Neural crest cell (in vitro differentiated cells): ENCODE results near the gene ERBB2. TPM values are rescaled to one million over a fixed set of nuclear protein-coding genes. Genes with fewer than 3 reads are reported as not detected.

ENCODE experiments used
- DNase-seq: peaks from one replicate; pipeline ENCODE4 v3.0.0; 2021; ENCODE audit warnings: low read depth, mixed read lengths, low spot score
- H3K27ac Mint-ChIP-seq: one replicate; pipeline ENCODE4 v1.8.0; 2021; ENCODE audit warnings: mild to moderate bottlenecking, mixed read lengths; ENCODE audit not compliant: unreplicated experiment
- H3K27me3 Mint-ChIP-seq: 2 replicates; pipeline ENCODE4 v1.8.0; 2021; ENCODE audit warnings: low read depth, mild to moderate bottlenecking, mixed read lengths
- H3K36me3 Mint-ChIP-seq: 2 replicates; pipeline ENCODE4 v1.8.0; 2021; ENCODE audit warnings: low read depth, mild to moderate bottlenecking, mixed read lengths
- H3K4me1 Mint-ChIP-seq: 2 replicates; pipeline ENCODE4 v1.8.0; 2021; ENCODE audit warnings: mixed read lengths
- H3K4me3 Mint-ChIP-seq: one replicate; pipeline ENCODE4 v1.8.0; 2021; ENCODE audit warnings: mild to moderate bottlenecking, mixed read lengths
- H3K9me3 Mint-ChIP-seq: 2 replicates; pipeline ENCODE4 v1.8.0; 2021; ENCODE audit warnings: mixed read lengths
- CTCF ChIP-seq: fragments of 200-600 bp; sonication (generic); conservative IDR thresholded peaks from 2 replicates; pipeline ENCODE4 v1.5.0; 2021; ENCODE audit warnings: antibody characterized with exemption, mild to moderate bottlenecking
- total RNA-seq: library from RNA; stranded (reverse); gene quantifications from 2 replicates; pipeline ENCODE4 v1.2.1, GENCODE V29; 2021

Gene ERBB2
- total RNA-seq, 1 donor from 2014 or later = 78.4 TPM

GRCh38 chr17:39653662-39654331 lies 46.1 kb upstream of the ERBB2 start:
- Mint-ChIP-seq H3K9me3 (no peaks in the 10 kb centered on the region), H3K4me1 (peaks cover 48% of the 10 kb centered on the region), H3K27ac (peak overlapping the region; percentile 87), H3K4me3 (peak overlapping the region; percentile 64), H3K36me3 (peaks cover 3% of the 10 kb centered on the region), H3K27me3 (no peaks in the 10 kb centered on the region)
- TF ChIP-seq CTCF = peak; percentile 78
- DNase-seq = peak; percentile 72

GRCh38 chr17:39655105-39655504 lies 44.8 kb upstream of the ERBB2 start:
- no peaks in the 10 kb centered on the region for H3K9me3 Mint-ChIP-seq
- no peak overlapping the region for H3K27ac Mint-ChIP-seq
- peaks cover under 1% of the 10 kb centered on the region for H3K36me3 Mint-ChIP-seq
- peaks cover 46% of the 10 kb centered on the region for H3K4me1 Mint-ChIP-seq
- DNase-seq = no peak
- no peak overlapping the region for H3K4me3 Mint-ChIP-seq
- H3K27me3 Mint-ChIP-seq = no peaks in the 10 kb centered on the region
- no peak for TF ChIP-seq CTCF

- no peak for TF ChIP-seq CTCF
- Mint-ChIP-seq H3K4me1 (peaks cover 19% of the 10 kb centered on the region), H3K4me3 (no peak overlapping the region), H3K36me3 (no peaks in the 10 kb centered on the region), H3K27ac (no peak overlapping the region), H3K27me3 (no peaks in the 10 kb centered on the region), H3K9me3 (no peaks in the 10 kb centered on the region)
- no peak for DNase-seq
These were observed 41.5 kb upstream of the ERBB2 start for GRCh38 chr17:39658346-39658745.

- H3K4me3 Mint-ChIP-seq = no peak overlapping the region
- no peak overlapping the region for H3K27ac Mint-ChIP-seq
- no peaks in the 10 kb centered on the region for H3K27me3 Mint-ChIP-seq
These were observed 41.1 kb upstream of the ERBB2 start for GRCh38 chr17:39658760-39659159.

GRCh38 chr17:39659279-39660010 lies 40.4 kb upstream of the ERBB2 start:
- peak overlapping the region; percentile 27 for H3K27ac Mint-ChIP-seq
- H3K4me1 Mint-ChIP-seq = peaks cover 14% of the 10 kb centered on the region
- no peaks in the 10 kb centered on the region for H3K36me3 Mint-ChIP-seq
- no peak for TF ChIP-seq CTCF
- H3K27me3 Mint-ChIP-seq = peaks cover 4% of the 10 kb centered on the region
- no peak overlapping the region for H3K4me3 Mint-ChIP-seq
- no peak for DNase-seq
- no peaks in the 10 kb centered on the region for H3K9me3 Mint-ChIP-seq

More at GRCh38 chr17:39658760-39659159, 41.1 kb upstream of the ERBB2 start:
- no peaks in the 10 kb centered on the region for H3K36me3 Mint-ChIP-seq
- H3K9me3 Mint-ChIP-seq = no peaks in the 10 kb centered on the region
- no peak for TF ChIP-seq CTCF
- H3K4me1 Mint-ChIP-seq = peaks cover 15% of the 10 kb centered on the region
- DNase-seq = no peak
